ENCODE data around the gene RASSF9.

DNA sequence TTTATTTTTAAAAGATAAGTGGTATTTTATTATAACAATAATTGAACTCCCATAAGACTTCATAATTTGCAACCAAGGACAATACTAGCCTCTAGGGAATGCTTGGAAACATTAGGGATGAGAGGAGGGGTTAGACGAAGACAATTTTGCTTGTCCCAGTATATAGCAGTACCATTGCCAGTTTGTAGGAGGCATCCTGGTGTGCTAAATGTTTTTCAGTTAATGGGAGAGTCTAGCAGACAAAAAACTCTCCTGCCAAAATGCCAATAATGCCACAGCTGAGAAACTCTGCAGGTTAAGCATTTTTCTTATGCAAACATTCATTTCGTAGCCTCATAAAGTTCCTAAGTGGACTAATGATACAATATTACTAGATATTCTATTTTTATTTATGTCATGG, 38.1 kb downstream of the RASSF9 start:
- TF ChIP-seq CTCF (IDR thresholded peaks at IDR 0.05) = no peak
- no peak for TF ChIP-seq ZFX (IDR thresholded peaks at IDR 0.05; ENCODE audit: borderline replicate concordance)
